HepG2 (cell line): ENCODE data around the gene ANAPC5. TPM values are rescaled to one million over a fixed set of nuclear protein-coding genes. Genes with fewer than 3 reads are reported as not detected.
A peak's percentile ranks its signal among the peaks of the same experiment; 100 is the strongest.

Experiments used
- AHDC1 ChIP-seq: sonication (generic); formaldehyde crosslinking; IDR thresholded peaks from 2 replicates; pipeline ENCODE4 v1.5.1; 2020; ENCODE audit warnings: mild to moderate bottlenecking, missing genetic modification reagents, borderline replicate concordance
- HNF1A ChIP-seq, 2 experiments: sonication (generic) in 1 of 2; formaldehyde crosslinking in 1 of 2; IDR thresholded peaks; 2 replicates each; pipeline versions ENCODE4 v1.4.0 to v1.6.1; 2016 to 2020; ENCODE audit warnings: borderline replicate concordance in 1 of 2, low read depth in 1 of 2, mild to moderate bottlenecking in 1 of 2, missing genetic modification reagents in 1 of 2
- NFIB ChIP-seq: sonication (generic); formaldehyde crosslinking; IDR thresholded peaks from 2 replicates; pipeline ENCODE4 v1.9.0; 2021; ENCODE audit warnings: missing genetic modification reagents, mild to moderate bottlenecking, borderline replicate concordance
- ZNF33B ChIP-seq: sonication (generic); formaldehyde crosslinking; IDR thresholded peaks from 2 replicates; pipeline ENCODE4 v1.5.1; 2020; ENCODE audit warnings: mild to moderate bottlenecking, missing genetic modification reagents
- ZNF687 ChIP-seq: sonication (generic); formaldehyde crosslinking; IDR thresholded peaks from 2 replicates; pipeline ENCODE4 v1.5.1; 2020; ENCODE audit warnings: mild to moderate bottlenecking, missing genetic modification reagents, moderate library complexity
- polyA plus RNA-seq, 8 experiments: library from polyadenylated mRNA; depleted of rRNA in 3 of 8; stranded (reverse) in 7 of 8; unstranded in 1 of 8; fragments of >200 nt; fragmentation: Illumina TruSeq in 4 of 8; extraction: Trizol in 4 of 8; gene quantifications; 2 replicates each; pipeline versions ENCODE4 v1.2.1 to v1.2.3, GENCODE V29; 2011 to 2016; ENCODE audit warnings: low read depth in 4 of 8, missing spikeins in 1 of 8, mixed read lengths in 1 of 8; ENCODE audit not compliant: insufficient read depth in 1 of 8
- total RNA-seq, 5 experiments: library from RNA; depleted of rRNA; stranded (reverse); fragments of >200 nt; fragmentation: Illumina TruSeq; extraction: Trizol; gene quantifications; 2 replicates each; pipeline ENCODE4 v1.2.3, GENCODE V29; 2016; ENCODE audit warnings: low read depth in 1 of 5

ANAPC5 gene
- total and polyA plus RNA-seq, 2 of the 13 experiments (the other 11 are each of a cell fraction or from before 2014, with no cell fraction given): 146 to 161 TPM

GRCh38 chr12:121297435-121297991 lies 54.7 kb downstream of the ANAPC5 start (continued):
- no peak for TF ChIP-seq HNF1A (IDR thresholded peaks at IDR 0.05; ENCODE audit: low read depth)
- TF ChIP-seq HNF1A (CRISPR knock-in tag; IDR thresholded peaks at IDR 0.05; ENCODE audit: borderline replicate concordance): no peak
- TF ChIP-seq ZNF33B: 0 out of 2 replicates have a peak, but pooled peaks have one; percentile 15
- peak; percentile 52; the same call in 1 of the 2 replicates for TF ChIP-seq AHDC1
- TF ChIP-seq NFIB: no peak
- TF ChIP-seq ZNF687 (CRISPR knock-in tag): peak; percentile 1; the same call in 1 of the 2 replicates
